ENCODE measurements around the gene COG3.

The COG3 gene

DNA sequence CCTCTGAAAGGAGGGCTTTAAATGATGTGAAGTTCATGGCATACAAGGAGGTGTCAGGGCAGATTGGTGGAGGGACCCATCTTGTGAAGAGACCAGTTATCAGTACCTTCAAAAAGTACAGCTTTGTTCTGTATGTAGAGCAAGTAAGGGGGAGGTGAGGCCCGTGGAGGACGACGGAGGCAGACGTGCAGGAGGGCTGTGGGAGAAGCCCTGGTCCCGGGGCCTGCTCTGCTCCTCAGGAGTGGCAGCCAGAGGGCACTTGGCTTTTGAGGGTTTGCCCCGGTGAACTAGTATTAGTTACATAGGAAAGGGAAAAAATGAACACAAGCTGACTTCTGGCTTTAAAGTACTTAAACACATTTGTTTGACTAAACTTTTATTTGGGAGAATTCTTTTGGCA is 42.1 kb downstream of the COG3 start:
- no peaks in the 10 kb centered on the region for H3K9me3 ChIP-seq (ENCODE audit: low read depth, low read length)
- H3K4me3 ChIP-seq = no peak overlapping the region
- H3K9ac ChIP-seq (ENCODE audit: insufficient read length) = no peak overlapping the region
- H3K36me3 ChIP-seq (ENCODE audit: insufficient read depth, low read length) = peaks cover 54% of the 10 kb centered on the region
- peak overlapping the region; percentile 38; the same call in 1 of the 2 replicates for H3K27ac ChIP-seq
- DNase-seq (ENCODE audit: low read depth, low spot score) = no peak
- TF ChIP-seq FOXP2 (optimal IDR thresholded peaks at IDR 0.05; ENCODE audit: control extremely low read depth, extremely low read length, insufficient read depth) = no peak
- TF ChIP-seq EZH2 (IDR thresholded peaks at IDR 0.05) = no peak
- TF ChIP-seq POLR2AphosphoS5 (IDR thresholded peaks at IDR 0.05; ENCODE audit: borderline replicate concordance, low read depth, low read length) = no peak

DNA sequence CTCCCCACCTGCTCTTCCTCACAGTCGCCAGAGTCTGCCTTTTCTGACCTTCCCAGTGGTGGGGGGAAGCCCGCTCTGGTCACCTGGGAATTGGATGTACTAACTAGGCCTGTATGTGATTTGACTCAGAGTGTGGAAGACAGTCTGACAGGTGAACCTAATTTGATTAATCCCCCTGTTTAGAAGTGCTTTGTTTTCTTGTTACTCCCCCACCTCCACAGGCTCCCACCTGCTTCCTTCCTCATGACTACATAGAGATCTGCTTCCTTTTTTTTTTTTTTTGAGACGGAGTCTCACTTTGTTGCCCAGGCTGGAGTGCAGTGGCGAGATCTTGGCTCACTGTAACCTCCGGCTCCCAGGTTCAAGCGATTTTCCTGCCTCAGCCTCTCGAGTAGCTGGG is 44.0 kb downstream of the COG3 start:
- no peak overlapping the region for H3K9ac ChIP-seq (ENCODE audit: insufficient read length)
- H3K36me3 ChIP-seq (ENCODE audit: insufficient read depth, low read length) = peaks cover 57% of the 10 kb centered on the region
- TF ChIP-seq FOXP2 (optimal IDR thresholded peaks at IDR 0.05; ENCODE audit: control extremely low read depth, extremely low read length, insufficient read depth) = no peak
- TF ChIP-seq EZH2 (IDR thresholded peaks at IDR 0.05) = no peak
- DNase-seq (ENCODE audit: low read depth, low spot score) = no peak
- H3K4me3 ChIP-seq = no peak overlapping the region
- no peaks in the 10 kb centered on the region for H3K9me3 ChIP-seq (ENCODE audit: low read depth, low read length)
- H3K27ac ChIP-seq = no peak overlapping the region

DNA sequence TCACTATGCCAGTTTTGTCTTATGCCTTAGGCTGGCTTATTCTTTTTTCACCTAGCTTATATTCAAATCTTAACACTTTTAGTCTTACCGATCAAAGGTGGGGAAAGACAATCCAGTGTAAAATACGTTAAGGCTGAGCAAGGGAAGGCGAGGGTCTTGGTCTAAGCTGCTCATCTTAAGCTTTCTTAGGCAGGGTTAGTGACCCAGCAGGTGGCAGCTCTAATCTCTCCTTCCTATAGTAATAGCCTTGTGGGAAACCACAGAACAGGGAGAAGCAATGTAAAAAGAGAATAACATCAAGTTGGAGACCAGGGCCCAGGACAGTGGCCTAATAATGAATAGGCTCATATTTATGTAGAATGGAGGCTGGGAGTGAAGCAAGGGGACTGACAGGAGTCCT is 45.9 kb downstream of the COG3 start:
- TF ChIP-seq POLR2AphosphoS5 (IDR thresholded peaks at IDR 0.05; ENCODE audit: borderline replicate concordance, low read depth, low read length) = no peak
- no peak for TF ChIP-seq EZH2 (IDR thresholded peaks at IDR 0.05)
- TF ChIP-seq FOXP2 (optimal IDR thresholded peaks at IDR 0.05; ENCODE audit: control extremely low read depth, extremely low read length, insufficient read depth) = no peak
- DNase-seq (ENCODE audit: low read depth, low spot score) = no peak
- peak overlapping the region; percentile 91 for H3K27ac ChIP-seq
- H3K9me3 ChIP-seq (ENCODE audit: low read depth, low read length) = no peaks in the 10 kb centered on the region
- no peak overlapping the region for H3K4me3 ChIP-seq
- H3K9ac ChIP-seq (ENCODE audit: insufficient read length) = peak overlapping the region; percentile 59
- peaks cover 63% of the 10 kb centered on the region for H3K36me3 ChIP-seq (ENCODE audit: insufficient read depth, low read length)

DNA sequence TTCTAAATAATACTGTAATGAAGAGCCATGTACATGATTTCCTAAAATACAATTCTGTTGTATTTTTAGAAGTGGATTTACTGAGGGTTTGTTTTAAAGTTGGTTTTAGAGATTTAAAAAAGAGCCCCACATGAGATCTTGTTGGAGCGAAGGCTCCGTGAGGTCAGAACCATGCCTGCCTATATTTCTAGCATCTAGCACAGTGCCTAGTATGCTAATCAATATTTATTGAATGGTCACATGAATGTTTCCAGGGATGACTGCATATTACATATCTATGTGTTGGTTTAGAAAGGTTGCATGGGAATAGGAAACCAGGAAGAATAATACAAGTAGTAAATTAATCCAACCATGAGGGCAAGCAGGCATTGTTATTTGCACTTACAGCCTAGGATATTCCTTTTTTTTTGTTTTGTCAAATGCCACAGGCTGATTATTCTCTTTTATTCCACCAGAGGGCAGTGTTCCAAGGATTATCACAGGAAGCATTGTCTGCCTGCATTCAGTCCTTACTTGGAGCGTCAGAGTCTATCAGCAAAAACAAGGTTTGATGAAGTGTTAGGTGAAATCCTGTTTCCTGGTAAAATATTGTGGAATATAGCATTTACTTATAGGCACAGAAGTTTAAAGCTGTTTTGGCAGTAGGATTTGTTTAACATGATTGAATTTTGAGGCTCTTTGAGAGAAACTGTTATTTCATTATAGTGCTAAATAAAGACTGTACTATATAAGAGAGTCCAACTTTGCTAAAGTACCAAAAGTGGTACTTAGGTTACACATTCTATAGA is 46.8 kb downstream of the COG3 start:
- H3K36me3 ChIP-seq (ENCODE audit: insufficient read depth, low read length) = peaks cover 65% of the 10 kb centered on the region
- TF ChIP-seq POLR2AphosphoS5 (IDR thresholded peaks at IDR 0.05; ENCODE audit: borderline replicate concordance, low read depth, low read length) (no peak), FOXP2 (optimal IDR thresholded peaks at IDR 0.05; ENCODE audit: control extremely low read depth, extremely low read length, insufficient read depth) (no peak), EZH2 (IDR thresholded peaks at IDR 0.05) (no peak)
- H3K27ac ChIP-seq = peak overlapping the region; percentile 91
- peak overlapping the region; percentile 63 for H3K9ac ChIP-seq (ENCODE audit: insufficient read length)
- no peaks in the 10 kb centered on the region for H3K9me3 ChIP-seq (ENCODE audit: low read depth, low read length)
- peak; percentile 87 for DNase-seq (ENCODE audit: low read depth, low spot score)
- H3K4me3 ChIP-seq = no peak overlapping the region

DNA sequence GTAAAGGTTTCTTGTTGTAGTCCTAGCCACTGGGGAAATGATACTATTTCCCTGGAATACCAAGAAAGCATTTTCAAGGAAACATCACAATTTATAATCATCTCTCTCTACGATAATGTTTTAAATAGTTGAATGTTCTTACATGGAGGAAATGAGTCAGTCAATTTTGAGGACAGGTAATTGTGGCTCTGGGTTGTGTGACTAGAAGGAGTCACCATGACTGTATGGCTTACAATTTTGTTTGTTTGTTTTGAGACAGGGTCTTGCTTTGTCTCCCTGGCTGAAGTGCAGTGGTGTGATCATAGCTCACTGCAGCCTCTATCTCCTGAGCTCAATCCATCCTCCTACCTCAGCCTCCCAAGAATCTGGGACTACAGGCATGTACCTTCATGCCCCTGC is 47.4 kb downstream of the COG3 start:
- peak overlapping the region; percentile 91 for H3K27ac ChIP-seq
- TF ChIP-seq FOXP2 (optimal IDR thresholded peaks at IDR 0.05; ENCODE audit: control extremely low read depth, extremely low read length, insufficient read depth) (no peak), EZH2 (IDR thresholded peaks at IDR 0.05) (no peak), POLR2AphosphoS5 (IDR thresholded peaks at IDR 0.05; ENCODE audit: borderline replicate concordance, low read depth, low read length) (no peak)
- H3K9me3 ChIP-seq (ENCODE audit: low read depth, low read length) = no peaks in the 10 kb centered on the region
- peak overlapping the region; percentile 63 for H3K9ac ChIP-seq (ENCODE audit: insufficient read length)
- no peak overlapping the region for H3K4me3 ChIP-seq
- no peak for DNase-seq (ENCODE audit: low read depth, low spot score)
- H3K36me3 ChIP-seq (ENCODE audit: insufficient read depth, low read length) = peaks cover 70% of the 10 kb centered on the region

DNA sequence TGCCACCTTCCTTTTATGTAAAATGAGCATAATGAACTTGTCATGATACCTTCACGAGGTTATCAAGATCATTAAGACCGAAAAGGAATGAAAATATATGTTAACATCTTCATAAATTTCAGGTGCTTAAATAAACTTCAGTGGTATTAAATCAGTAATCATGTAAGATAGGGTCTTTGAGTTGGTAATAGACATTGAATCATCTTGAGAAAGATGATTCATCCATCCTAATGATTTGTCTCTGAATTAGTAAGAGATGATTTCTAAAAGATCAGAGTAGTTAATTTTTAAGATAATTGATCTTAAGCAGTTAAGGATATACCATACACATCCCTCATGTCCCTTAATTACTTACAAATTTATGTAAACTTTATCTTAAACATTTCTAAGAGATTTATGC is 52.0 kb downstream of the COG3 start:
- Histone ChIP-seq H3K9ac (ENCODE audit: insufficient read length) (no peak overlapping the region), H3K27ac (peak overlapping the region; percentile 72), H3K36me3 (ENCODE audit: insufficient read depth, low read length) (peaks cover 77% of the 10 kb centered on the region), H3K9me3 (ENCODE audit: low read depth, low read length) (peaks cover 6% of the 10 kb centered on the region; the same call in 1 of the 2 replicates), H3K4me3 (no peak overlapping the region)
- TF ChIP-seq FOXP2 (optimal IDR thresholded peaks at IDR 0.05; ENCODE audit: control extremely low read depth, extremely low read length, insufficient read depth) (no peak), POLR2AphosphoS5 (IDR thresholded peaks at IDR 0.05; ENCODE audit: borderline replicate concordance, low read depth, low read length) (no peak), EZH2 (IDR thresholded peaks at IDR 0.05) (no peak)
- no peak for DNase-seq (ENCODE audit: low read depth, low spot score)

DNA sequence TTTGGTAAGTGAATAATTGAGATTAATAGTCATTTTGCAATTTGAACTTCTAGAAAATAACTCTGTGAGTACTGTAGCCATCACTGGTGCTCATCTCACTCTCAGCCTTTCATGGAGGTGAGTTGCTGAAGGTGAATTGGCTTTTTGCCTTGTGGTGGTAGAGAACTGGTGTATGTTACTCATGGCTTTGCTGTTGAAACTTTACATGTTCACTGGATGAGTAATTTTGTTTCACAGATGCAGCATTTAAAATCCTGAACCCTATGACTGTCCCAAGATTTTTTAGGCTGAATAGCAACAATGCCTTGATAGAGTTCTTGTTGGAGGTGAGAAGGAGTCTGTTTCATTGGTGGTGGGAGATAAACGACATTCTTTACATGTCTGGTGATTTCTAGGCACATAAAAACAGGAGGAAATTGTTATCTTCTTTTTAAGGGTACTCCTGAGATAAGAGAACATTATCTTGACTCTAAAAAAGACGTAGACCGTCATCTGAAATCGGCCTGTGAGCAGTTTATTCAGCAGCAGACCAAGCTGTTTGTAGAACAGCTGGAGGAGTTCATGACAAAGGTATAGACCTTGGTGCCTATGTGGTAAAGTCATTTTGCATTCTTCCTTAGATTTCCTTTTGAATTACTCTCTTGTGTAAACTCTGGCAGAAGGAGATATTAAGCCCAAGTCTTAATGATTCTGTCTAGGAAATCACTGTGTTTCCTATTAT is 53.9 kb downstream of the COG3 start:
- TF ChIP-seq EZH2 (IDR thresholded peaks at IDR 0.05) (no peak), FOXP2 (optimal IDR thresholded peaks at IDR 0.05; ENCODE audit: control extremely low read depth, extremely low read length, insufficient read depth) (no peak), POLR2AphosphoS5 (IDR thresholded peaks at IDR 0.05; ENCODE audit: borderline replicate concordance, low read depth, low read length) (no peak)
- DNase-seq (ENCODE audit: low read depth, low spot score) = no peak
- Histone ChIP-seq H3K27ac (peak overlapping the region; percentile 66), H3K9me3 (ENCODE audit: low read depth, low read length) (peaks cover 6% of the 10 kb centered on the region; the same call in 1 of the 2 replicates), H3K9ac (ENCODE audit: insufficient read length) (no peak overlapping the region), H3K4me3 (no peak overlapping the region), H3K36me3 (ENCODE audit: insufficient read depth, low read length) (peaks cover 62% of the 10 kb centered on the region)

DNA sequence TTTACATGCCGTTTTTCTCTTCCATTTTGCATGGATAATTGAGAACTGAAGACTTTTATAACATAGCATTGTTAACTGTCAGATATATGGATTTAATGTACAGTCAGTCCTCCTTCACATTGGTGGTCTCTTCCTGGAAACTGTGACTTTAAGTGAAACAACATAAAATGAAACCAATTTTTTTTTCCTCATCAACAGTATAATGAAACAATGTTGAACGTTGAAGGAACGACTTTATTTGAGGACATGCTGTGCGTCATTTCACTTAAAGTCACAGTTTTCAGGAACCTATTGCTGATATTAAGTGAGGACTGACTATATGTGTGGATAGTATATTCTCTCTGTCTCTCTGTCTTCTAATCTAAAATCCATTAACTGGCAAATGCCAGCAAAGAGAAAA is 54.8 kb downstream of the COG3 start:
- Histone ChIP-seq H3K9ac (ENCODE audit: insufficient read length) (no peak overlapping the region), H3K36me3 (ENCODE audit: insufficient read depth, low read length) (peaks cover 55% of the 10 kb centered on the region), H3K27ac (peak overlapping the region; percentile 66), H3K9me3 (ENCODE audit: low read depth, low read length) (peaks cover 6% of the 10 kb centered on the region; the same call in 1 of the 2 replicates), H3K4me3 (no peak overlapping the region; the same call in 1 of the 2 replicates)
- TF ChIP-seq FOXP2 (optimal IDR thresholded peaks at IDR 0.05; ENCODE audit: control extremely low read depth, extremely low read length, insufficient read depth) (no peak), EZH2 (IDR thresholded peaks at IDR 0.05) (no peak), POLR2AphosphoS5 (IDR thresholded peaks at IDR 0.05; ENCODE audit: borderline replicate concordance, low read depth, low read length) (no peak)
- DNase-seq (ENCODE audit: low read depth, low spot score) = no peak

All from SK-N-MC (cell line).